HG03139 (cell line): ENCODE data around the gene TTYH3.
"Not testable (repeated sequence)": the region's sequence is repeated elsewhere in the genome, so short reads cannot be mapped to it uniquely, and the experiment has no call there.

Experiments used
- ATAC-seq: cut with Tn5 transposase; IDR thresholded peaks from one replicate; pipeline ENCODE4 v1.9.1; 2021; ENCODE audit not compliant: unreplicated experiment

TTYH3 gene

GRCh38 chr7:2631946-2632732, at the start of gene TTYH3:
Gene TTYH3 (plus strand): TSS chr7:2631986. CDS start chr7:2632156, 170 bp downstream.
- ATAC-seq: peak; percentile 29

- no peak for ATAC-seq
These were observed 49.6 kb upstream of the TTYH3 start for GRCh38 chr7:2582006-2582735.

GRCh38 chr7:2583798-2584580, 47.8 kb upstream of the TTYH3 start:
- no peak for ATAC-seq

- no peak for ATAC-seq
These were observed 46.3 kb upstream of the TTYH3 start for GRCh38 chr7:2585446-2585845.

- no peak for ATAC-seq
These were observed 45.3 kb upstream of the TTYH3 start for GRCh38 chr7:2586326-2587020.

- no peak for ATAC-seq
These were observed 44.7 kb upstream of the TTYH3 start for GRCh38 chr7:2587134-2587533.

GRCh38 chr7:2587778-2588177, 44.0 kb upstream of the TTYH3 start:
- no peak for ATAC-seq

- ATAC-seq: no peak
These were observed 42.4 kb upstream of the TTYH3 start for GRCh38 chr7:2589341-2589740.

GRCh38 chr7:2589941-2590340, 41.8 kb upstream of the TTYH3 start:
- not testable (repeated sequence) for ATAC-seq

GRCh38 chr7:2592375-2592865, 39.4 kb upstream of the TTYH3 start:
- ATAC-seq: no peak

GRCh38 chr7:2593036-2593727, 38.6 kb upstream of the TTYH3 start:
- ATAC-seq: no peak

- ATAC-seq: no peak
These were observed 37.2 kb upstream of the TTYH3 start for GRCh38 chr7:2594599-2594998.

- ATAC-seq: no peak
These were observed 36.4 kb upstream of the TTYH3 start for GRCh38 chr7:2595258-2595860.

- no peak for ATAC-seq
These were observed 35.1 kb upstream of the TTYH3 start for GRCh38 chr7:2596464-2597272.

GRCh38 chr7:2597273-2597640, 34.5 kb upstream of the TTYH3 start:
- ATAC-seq: no peak

- ATAC-seq: no peak
These were observed 33.5 kb upstream of the TTYH3 start for GRCh38 chr7:2598154-2598823.

- no peak for ATAC-seq
These were observed 30.7 kb upstream of the TTYH3 start for GRCh38 chr7:2601065-2601464.

- ATAC-seq: no peak
These were observed 29.9 kb upstream of the TTYH3 start for GRCh38 chr7:2601907-2602306.
